SH-SY5Y (cell line): ENCODE measurements around the gene CASP8.

Experiments
- GATA2 ChIP-seq: IDR thresholded peaks from 2 replicates; pipeline ENCODE4 v1.6.1; 2011; ENCODE audit warnings: mild to moderate bottlenecking, low read depth, low read length
- GATA3 ChIP-seq: IDR thresholded peaks from 2 replicates; pipeline ENCODE4 v1.6.1; 2011; ENCODE audit warnings: low read depth, mild to moderate bottlenecking, low read length, moderate library complexity

DNA sequence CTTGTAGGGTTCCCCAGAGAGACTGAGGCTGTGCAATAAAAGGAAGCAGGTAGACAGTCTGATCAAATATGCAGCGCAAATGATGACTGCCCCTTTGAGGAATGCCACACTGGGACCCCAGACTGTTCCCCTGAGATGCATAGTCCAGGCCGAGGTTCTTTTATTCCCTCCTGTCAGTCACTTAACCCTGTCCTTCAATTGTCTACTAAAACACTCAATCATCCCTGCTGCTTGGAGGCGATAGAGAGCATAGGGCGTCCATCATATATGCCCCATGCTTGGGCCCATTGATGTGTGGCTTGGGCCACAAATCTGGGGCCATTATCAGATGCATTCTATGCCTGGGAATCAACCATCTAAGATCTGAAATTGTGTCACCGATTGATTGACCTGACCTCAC, 15.5 kb upstream of the CASP8 start:
- TF ChIP-seq GATA3, result no peak
- no peak for TF ChIP-seq GATA2
